CD14-positive monocyte (primary cell): ENCODE data around the gene RFFL. TPM values are rescaled to one million over a fixed set of nuclear protein-coding genes. Genes with fewer than 3 reads are reported as not detected.

Source experiments
- DNase-seq, 3 donors: peaks; one replicate each; pipeline ENCODE4 v3.0.0-alpha.2; 2011 to 2022
- H2AFZ ChIP-seq: 2 replicates; pipeline ENCODE4 v1.6.0; 2012; ENCODE audit warnings: mild to moderate bottlenecking, low read depth, low read length, inconsistent platforms; ENCODE audit not compliant: insufficient read depth, poor library complexity, severe bottlenecking
- H3K27ac ChIP-seq, 2 donors: 1 replicate in 1 of 2; 2 replicates in 1 of 2; pipeline ENCODE4 v1.5.1; 2012 to 2013; ENCODE audit warnings: low read length in 2 of 2, control low read depth in 1 of 2, inconsistent platforms in 1 of 2, low read depth in 1 of 2, mild to moderate bottlenecking in 1 of 2
- H3K27me3 ChIP-seq, 2 donors: one replicate each; pipeline versions ENCODE4 v1.6.0 to v1.6.1; 2011 to 2013; ENCODE audit warnings: low read length in 2 of 2; ENCODE audit not compliant: control insufficient read depth in 2 of 2, insufficient read depth in 2 of 2
- H3K36me3 ChIP-seq, 2 donors: replicated peaks in 1 of 2; 1 replicate in 1 of 2; 2 replicates in 1 of 2; pipeline versions ENCODE4 v1.5.1 to v1.6.1; 2012 to 2013; ENCODE audit warnings: low read length in 2 of 2, control low read depth in 1 of 2, inconsistent platforms in 1 of 2, mild to moderate bottlenecking in 1 of 2; ENCODE audit not compliant: insufficient read depth in 2 of 2, control insufficient read depth in 1 of 2
- H3K4me1 ChIP-seq, 2 donors: 1 replicate in 1 of 2; 2 replicates in 1 of 2; pipeline versions ENCODE4 v1.5.1 to v1.6.1; 2012 to 2013; ENCODE audit warnings: low read length in 2 of 2, control low read depth in 1 of 2, inconsistent platforms in 1 of 2, mild to moderate bottlenecking in 1 of 2, moderate library complexity in 1 of 2; ENCODE audit not compliant: insufficient read depth in 2 of 2, control insufficient read depth in 1 of 2
- H3K4me2 ChIP-seq: replicated peaks from 2 replicates; pipeline ENCODE3; 2012; ENCODE audit warnings: low read length, moderate library complexity, mild to moderate bottlenecking; ENCODE audit not compliant: poor library complexity, severe bottlenecking; ENCODE audit errors: extremely low read depth
- H3K4me3 ChIP-seq, 3 experiments: fragments of 200-600 bp in 1 of 3; sonication (generic) in 1 of 3; replicated peaks in 1 of 3; 1 replicate in 2 of 3; 2 replicates in 1 of 3; pipeline ENCODE4 v1.5.1; 2011 to 2013; ENCODE audit warnings: low read length in 3 of 3, mild to moderate bottlenecking in 3 of 3, control low read depth in 2 of 3, low read depth in 2 of 3, inconsistent platforms in 1 of 3, moderate library complexity in 1 of 3
- H3K79me2 ChIP-seq: 2 replicates; pipeline ENCODE4 v1.6.0; 2012; ENCODE audit warnings: mild to moderate bottlenecking, control low read depth, inconsistent platforms, low read length, moderate library complexity; ENCODE audit not compliant: insufficient read depth
- H3K9ac ChIP-seq: 2 replicates; pipeline ENCODE4 v1.6.0; 2017; ENCODE audit warnings: low read length, mild to moderate bottlenecking; ENCODE audit not compliant: insufficient read depth, poor library complexity, severe bottlenecking
- H3K9me3 ChIP-seq, 2 donors: replicated peaks in 1 of 2; 1 replicate in 1 of 2; 2 replicates in 1 of 2; pipeline versions ENCODE4 v1.5.1 to v1.6.1; 2012 to 2013; ENCODE audit warnings: low read length in 2 of 2, control low read depth in 1 of 2; ENCODE audit not compliant: control insufficient read depth in 1 of 2, insufficient read depth in 1 of 2
- H4K20me1 ChIP-seq: 2 replicates; pipeline ENCODE4 v1.6.0; 2012; ENCODE audit warnings: mild to moderate bottlenecking, low read length, control low read depth, moderate library complexity; ENCODE audit not compliant: insufficient read depth
- H3K27ac Mint-ChIP-seq, 7 donors: one replicate each; pipeline ENCODE4 v1.8.0; 2020; ENCODE audit warnings: mild to moderate bottlenecking in 7 of 7, mixed read lengths in 7 of 7, moderate library complexity in 6 of 7, inconsistent platforms in 2 of 7
- H3K27me3 Mint-ChIP-seq, 3 donors: one replicate each; pipeline ENCODE4 v1.8.0; 2021 to 2022; ENCODE audit warnings: low read depth in 3 of 3, mild to moderate bottlenecking in 3 of 3, mixed read lengths in 3 of 3, moderate library complexity in 3 of 3, inconsistent platforms in 1 of 3
- H3K36me3 Mint-ChIP-seq, 2 donors: one replicate each; pipeline ENCODE4 v1.8.0; 2020; ENCODE audit warnings: mixed read lengths in 2 of 2, inconsistent platforms in 1 of 2, mild to moderate bottlenecking in 1 of 2
- H3K4me1 Mint-ChIP-seq: one replicate; pipeline ENCODE4 v1.8.0; 2020; ENCODE audit warnings: mild to moderate bottlenecking, mixed read lengths
- H3K4me3 Mint-ChIP-seq, 2 donors: one replicate each; pipeline ENCODE4 v1.8.0; 2020; ENCODE audit warnings: mild to moderate bottlenecking in 2 of 2, mixed read lengths in 2 of 2, moderate library complexity in 1 of 2
- H3K9me3 Mint-ChIP-seq, 7 donors: one replicate each; pipeline ENCODE4 v1.8.0; 2020 to 2022; ENCODE audit warnings: mixed read lengths in 7 of 7, mild to moderate bottlenecking in 6 of 7, moderate library complexity in 6 of 7, inconsistent platforms in 2 of 7
- WGBS: methylation state at CpG from one replicate; pipeline ENCODE4 v1.1.5; 2013; ENCODE audit warnings: missing lambda C conversion rate; ENCODE audit not compliant: insufficient coverage; 5-methylcytosine and 5-hydroxymethylcytosine counted together
- intact Hi-C, 2 donors: fragments of 100-400 bp; cut with micrococcal nuclease; formaldehyde crosslinking; loops; one replicate each; pipeline versions ENCODE4 v1.15.0 to v1.15.1; 2023
- polyA plus RNA-seq, 3 donors: library from polyadenylated mRNA; depleted of rRNA in 1 of 3; unstranded in 2 of 3; stranded (reverse) in 1 of 3; fragments of 300-500 nt in 2 of 3; fragments of >200 nt in 1 of 3; fragmentation: Illumina TruSeq in 2 of 3; gene quantifications; 1 replicate in 2 of 3; 2 replicates in 1 of 3; pipeline ENCODE4 v1.2.3, GENCODE V29; 2012 to 2021
- TF ChIP-seq, protein P1 (sequence below): fragments of 200-600 bp; IDR thresholded peaks from one replicate; pipeline ENCODE4 v1.8.0; 2022; ENCODE audit warnings: antibody characterized with exemption, mild to moderate bottlenecking

RFFL gene
- polyA plus RNA-seq, 3 donors = 16.1 to 25.1 (median 24.7) TPM

DNA sequence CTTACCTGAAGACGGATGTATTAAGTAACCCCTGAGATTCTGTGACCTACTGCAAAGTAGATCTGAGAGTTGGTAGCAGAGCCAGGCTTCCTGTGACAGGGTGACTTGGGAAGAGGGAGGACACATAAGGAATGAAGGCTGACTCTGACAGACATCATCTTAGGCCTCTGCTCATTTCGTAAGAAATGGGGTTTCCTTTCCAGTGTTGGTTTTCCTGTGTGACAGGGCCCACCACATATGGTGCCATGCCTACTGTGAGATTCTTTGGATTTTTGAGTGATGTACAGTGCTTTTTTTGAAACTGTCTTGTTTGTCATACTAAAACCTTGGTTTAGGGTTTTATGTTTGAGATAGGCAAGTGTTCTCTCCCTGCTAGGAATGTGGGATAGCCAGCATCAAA, 70.5 kb downstream of the RFFL start:
- no peak for DNase-seq
- Histone ChIP-seq H3K9ac (peak overlapping the region; percentile 41), H3K27me3 (no peaks in the 10 kb centered on the region), H3K4me2 (no peak overlapping the region), H4K20me1 (no peaks in the 10 kb centered on the region), H3K9me3 (no peaks in the 10 kb centered on the region), H2AFZ (no peak overlapping the region), H3K36me3 (peaks cover 13 to 96% of the 10 kb centered on the region in 2 donors), H3K79me2 (no peaks in the 10 kb centered on the region), H3K4me3 (no peak overlapping the region), H3K27ac (peak overlapping the region in 1 of 2 donors; percentile 75), H3K4me1 (peaks cover 54 to 58% of the 10 kb centered on the region in 2 donors)
- 10% methylated on average over 2 of the region's 2 CpGs for WGBS
- H3K4me3 Mint-ChIP-seq = no peak overlapping the region
- TF ChIP-seq, protein P1, sequence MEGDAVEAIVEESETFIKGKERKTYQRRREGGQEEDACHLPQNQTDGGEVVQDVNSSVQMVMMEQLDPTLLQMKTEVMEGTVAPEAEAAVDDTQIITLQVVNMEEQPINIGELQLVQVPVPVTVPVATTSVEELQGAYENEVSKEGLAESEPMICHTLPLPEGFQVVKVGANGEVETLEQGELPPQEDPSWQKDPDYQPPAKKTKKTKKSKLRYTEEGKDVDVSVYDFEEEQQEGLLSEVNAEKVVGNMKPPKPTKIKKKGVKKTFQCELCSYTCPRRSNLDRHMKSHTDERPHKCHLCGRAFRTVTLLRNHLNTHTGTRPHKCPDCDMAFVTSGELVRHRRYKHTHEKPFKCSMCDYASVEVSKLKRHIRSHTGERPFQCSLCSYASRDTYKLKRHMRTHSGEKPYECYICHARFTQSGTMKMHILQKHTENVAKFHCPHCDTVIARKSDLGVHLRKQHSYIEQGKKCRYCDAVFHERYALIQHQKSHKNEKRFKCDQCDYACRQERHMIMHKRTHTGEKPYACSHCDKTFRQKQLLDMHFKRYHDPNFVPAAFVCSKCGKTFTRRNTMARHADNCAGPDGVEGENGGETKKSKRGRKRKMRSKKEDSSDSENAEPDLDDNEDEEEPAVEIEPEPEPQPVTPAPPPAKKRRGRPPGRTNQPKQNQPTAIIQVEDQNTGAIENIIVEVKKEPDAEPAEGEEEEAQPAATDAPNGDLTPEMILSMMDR = no peak
- peaks cover 80% of the 10 kb centered on the region for H3K4me1 Mint-ChIP-seq
- H3K9me3 Mint-ChIP-seq = no peaks in the 10 kb centered on the region
- H3K36me3 Mint-ChIP-seq = peaks cover 48 to 57% of the 10 kb centered on the region in 2 donors
- H3K27ac Mint-ChIP-seq = peak overlapping the region in 5 of 7 donors; percentile 72 to 92 (median 81)
- intact Hi-C loops = no loop called here
- H3K27me3 Mint-ChIP-seq = no peaks in the 10 kb centered on the region

DNA sequence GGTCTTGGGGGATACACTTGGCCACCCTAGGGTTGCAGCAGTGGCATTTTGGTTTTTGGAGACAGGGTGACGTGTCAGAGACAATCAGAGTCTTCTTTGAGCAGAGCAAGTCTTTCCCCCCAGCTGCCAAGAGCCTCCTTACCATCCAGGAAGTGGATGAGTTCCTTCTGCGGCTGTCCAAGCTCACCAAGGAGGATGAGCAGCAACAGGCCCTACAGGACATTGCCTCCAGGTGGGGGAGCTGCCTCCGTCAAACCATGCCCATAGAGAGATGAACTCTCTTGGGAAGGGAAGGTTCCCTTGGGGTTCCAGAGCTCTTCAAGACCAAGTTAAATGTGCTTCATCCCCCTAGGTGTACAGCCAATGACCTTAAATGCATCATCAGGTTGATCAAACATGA, 71.9 kb downstream of the RFFL start:
- peak overlapping the region; percentile 56 to 83 for H3K4me3 Mint-ChIP-seq
- TF ChIP-seq, protein P1 = no peak
- no peaks in the 10 kb centered on the region for H3K79me2 ChIP-seq
- H3K27me3 ChIP-seq = no peaks in the 10 kb centered on the region
- peaks cover 13 to 96% of the 10 kb centered on the region in 2 donors for H3K36me3 ChIP-seq
- H3K4me3 ChIP-seq = peak overlapping the region in 1 of 3 experiments; percentile 31
- H3K9ac ChIP-seq = peak overlapping the region; percentile 38
- 0% methylated on average over 2 of the region's 3 CpGs for WGBS
- H4K20me1 ChIP-seq = no peaks in the 10 kb centered on the region
- H3K4me2 ChIP-seq = peak overlapping the region; percentile 15
- peak overlapping the region; percentile 43 for H2AFZ ChIP-seq
- intact Hi-C loops = no loop called here
- peak in 1 of 3 donors; percentile 19 for DNase-seq
- H3K4me1 ChIP-seq = peaks cover 42 to 44% of the 10 kb centered on the region in 2 donors
- peak overlapping the region; percentile 60 to 75 for H3K27ac ChIP-seq
- H3K27me3 Mint-ChIP-seq = no peaks in the 10 kb centered on the region
- no peaks in the 10 kb centered on the region for H3K9me3 ChIP-seq
- H3K4me1 Mint-ChIP-seq = peaks cover 73% of the 10 kb centered on the region
- no peaks in the 10 kb centered on the region for H3K9me3 Mint-ChIP-seq
- H3K27ac Mint-ChIP-seq = peak overlapping the region; percentile 76 to 92 (median 90)
- peaks cover 53 to 69% of the 10 kb centered on the region in 2 donors for H3K36me3 Mint-ChIP-seq
